HG03039 (cell line): Measurements from ENCODE around the gene CDC42BPG.

Experiments
- ATAC-seq: cut with Tn5 transposase; IDR thresholded peaks from one replicate; pipeline ENCODE4 v1.9.1; 2021; ENCODE audit warnings: mild to moderate bottlenecking, moderate library complexity; ENCODE audit not compliant: unreplicated experiment

Gene CDC42BPG

GRCh38 chr11:64864473-64865285 is 20.2 kb upstream of the CDC42BPG start:
- ATAC-seq = no peak

- no peak for ATAC-seq
Measured at GRCh38 chr11:64864135-64864472, 19.7 kb upstream of the CDC42BPG start.

- no peak for ATAC-seq
Measured at GRCh38 chr11:64863391-64864060, 19.1 kb upstream of the CDC42BPG start.

- ATAC-seq = no peak
Measured at GRCh38 chr11:64862987-64863390, 18.5 kb upstream of the CDC42BPG start.

- ATAC-seq = no peak
Measured at GRCh38 chr11:64861227-64861975, 16.9 kb upstream of the CDC42BPG start.

- peak; percentile 44 for ATAC-seq
Measured at GRCh38 chr11:64859542-64860414, 15.3 kb upstream of the CDC42BPG start.

- ATAC-seq = no peak
Measured at GRCh38 chr11:64858467-64859263, 14.2 kb upstream of the CDC42BPG start.

- ATAC-seq = no peak
Measured at GRCh38 chr11:64857485-64857884, 13.0 kb upstream of the CDC42BPG start.

- ATAC-seq = no peak
Measured at GRCh38 chr11:64856382-64857227, 12.2 kb upstream of the CDC42BPG start.

- no peak for ATAC-seq
Measured at GRCh38 chr11:64855596-64856304, 11.3 kb upstream of the CDC42BPG start.

- no peak for ATAC-seq
Measured at GRCh38 chr11:64854534-64855502, 10.4 kb upstream of the CDC42BPG start.

- no peak for ATAC-seq
Measured at GRCh38 chr11:64854157-64854533, 9.7 kb upstream of the CDC42BPG start.

GRCh38 chr11:64853709-64854108 is 9.3 kb upstream of the CDC42BPG start:
- ATAC-seq = no peak

GRCh38 chr11:64852804-64853509 is 8.5 kb upstream of the CDC42BPG start:
- no peak for ATAC-seq

- ATAC-seq = no peak
Measured at GRCh38 chr11:64851831-64852351, 7.4 kb upstream of the CDC42BPG start.

GRCh38 chr11:64850979-64851567 is 6.6 kb upstream of the CDC42BPG start:
- peak; percentile 46 for ATAC-seq
